HEK293T (cell line): ENCODE data around the gene STK4.

ENCODE experiments used
- BHLHE40 ChIP-seq: fragments of 450-650 bp; IDR thresholded peaks from 2 replicates; pipeline ENCODE4 v1.6.1; 2016; ENCODE audit warnings: mild to moderate bottlenecking, moderate library complexity, borderline replicate concordance
- ELF4 ChIP-seq: fragments of 450-650 bp; IDR thresholded peaks from 2 replicates; pipeline ENCODE4 v1.6.1; 2017; ENCODE audit warnings: antibody characterized with exemption
- FOXA1 ChIP-seq: fragments of 450-650 bp; IDR thresholded peaks from 2 replicates; pipeline ENCODE4 v1.6.1; 2016; ENCODE audit warnings: mild to moderate bottlenecking
- FOXK2 ChIP-seq: fragments of 450-650 bp; IDR thresholded peaks from 2 replicates; pipeline ENCODE4 v1.6.1; 2016; ENCODE audit warnings: mild to moderate bottlenecking
- FOXM1 ChIP-seq: fragments of 450-650 bp; IDR thresholded peaks from 2 replicates; pipeline ENCODE4 v1.6.1; 2017; ENCODE audit warnings: mild to moderate bottlenecking, borderline replicate concordance
- HDGF ChIP-seq: fragments of 450-650 bp; IDR thresholded peaks from 2 replicates; pipeline ENCODE4 v1.6.1; 2017; ENCODE audit warnings: antibody characterized with exemption, borderline replicate concordance
- LEF1 ChIP-seq: fragments of 450-650 bp; IDR thresholded peaks from 2 replicates; pipeline ENCODE4 v1.6.1; 2017; ENCODE audit warnings: mild to moderate bottlenecking, borderline replicate concordance
- NFRKB ChIP-seq: fragments of 450-650 bp; IDR thresholded peaks from 2 replicates; pipeline ENCODE4 v1.6.1; 2016; ENCODE audit warnings: mild to moderate bottlenecking, moderate library complexity
- SP1 ChIP-seq: fragments of 450-650 bp; IDR thresholded peaks from 2 replicates; pipeline ENCODE4 v1.6.1; 2017
- TARDBP ChIP-seq: fragments of 450-650 bp; IDR thresholded peaks from 2 replicates; pipeline ENCODE4 v1.6.1; 2016
- ZNF384 ChIP-seq: fragments of 450-650 bp; IDR thresholded peaks from 2 replicates; pipeline ENCODE4 v1.6.1; 2016

DNA sequence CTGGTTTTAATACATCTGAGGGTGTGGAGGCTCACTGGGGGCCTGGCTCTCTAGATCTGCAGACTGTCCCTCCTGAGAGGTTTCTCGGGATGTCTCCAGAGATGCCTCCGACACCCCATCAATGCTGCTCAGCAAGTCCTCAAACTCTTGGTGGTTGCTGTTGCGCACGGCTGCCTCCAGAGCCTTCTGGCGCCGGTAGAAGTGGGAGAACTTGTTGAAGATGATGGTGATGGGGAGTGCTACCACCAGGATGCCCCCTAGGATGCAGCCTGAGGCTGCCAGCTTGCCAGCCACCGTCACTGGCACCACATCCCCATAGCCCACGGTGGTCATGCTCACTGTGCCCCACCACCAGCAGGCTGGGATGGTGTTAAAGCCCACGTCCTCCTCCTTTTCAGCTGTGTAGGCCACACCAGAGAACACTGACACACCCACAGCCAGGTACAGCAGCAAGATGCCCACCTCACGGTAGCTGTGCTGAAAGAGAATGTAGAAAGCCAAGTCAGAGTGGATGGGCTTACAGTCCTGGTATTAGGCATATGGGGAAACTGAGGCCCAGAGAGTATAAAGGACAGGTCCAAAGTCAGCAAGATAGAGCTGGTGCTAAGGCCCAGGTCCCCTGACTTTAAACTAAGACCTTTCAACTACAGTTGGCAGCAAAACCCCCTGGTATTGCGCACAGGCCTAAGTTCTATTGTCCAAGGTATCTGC, 128.7 kb downstream of the STK4 start:
- TF ChIP-seq HDGF (no peak), TARDBP (no peak), FOXK2 (no peak), FOXA1 (no peak), BHLHE40 (no peak), ZNF384 (no peak), ELF4 (no peak), FOXM1 (no peak), NFRKB (no peak), LEF1 (no peak), SP1 (no peak)
